ENCODE data around the gene IL6ST.

DNA sequence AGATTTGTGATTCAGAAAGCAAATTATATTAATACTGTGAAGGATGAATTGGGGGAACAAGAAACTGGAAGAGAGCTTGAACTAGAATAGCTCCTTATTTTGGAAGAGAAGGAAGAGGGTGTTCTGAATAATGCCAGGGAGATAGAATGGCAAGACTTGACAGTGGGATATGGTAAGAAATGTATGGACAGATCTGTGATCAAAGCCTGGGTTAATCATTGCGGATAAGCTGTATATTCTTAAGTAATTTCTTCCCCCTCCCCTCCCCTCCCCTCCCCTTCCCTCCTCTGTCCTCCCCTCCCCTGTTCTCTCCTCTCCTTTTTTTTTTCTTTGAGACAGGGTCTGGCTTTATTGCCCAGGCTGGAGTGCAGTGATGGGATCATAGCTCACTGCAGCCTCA lies 10.1 kb upstream of the IL6ST start:
- TF ChIP-seq EZH2 (IDR thresholded peaks at IDR 0.05; ENCODE audit: borderline replicate concordance, low read depth, low read length, poor library complexity, severe bottlenecking), result no peak
- TF ChIP-seq, protein P1, sequence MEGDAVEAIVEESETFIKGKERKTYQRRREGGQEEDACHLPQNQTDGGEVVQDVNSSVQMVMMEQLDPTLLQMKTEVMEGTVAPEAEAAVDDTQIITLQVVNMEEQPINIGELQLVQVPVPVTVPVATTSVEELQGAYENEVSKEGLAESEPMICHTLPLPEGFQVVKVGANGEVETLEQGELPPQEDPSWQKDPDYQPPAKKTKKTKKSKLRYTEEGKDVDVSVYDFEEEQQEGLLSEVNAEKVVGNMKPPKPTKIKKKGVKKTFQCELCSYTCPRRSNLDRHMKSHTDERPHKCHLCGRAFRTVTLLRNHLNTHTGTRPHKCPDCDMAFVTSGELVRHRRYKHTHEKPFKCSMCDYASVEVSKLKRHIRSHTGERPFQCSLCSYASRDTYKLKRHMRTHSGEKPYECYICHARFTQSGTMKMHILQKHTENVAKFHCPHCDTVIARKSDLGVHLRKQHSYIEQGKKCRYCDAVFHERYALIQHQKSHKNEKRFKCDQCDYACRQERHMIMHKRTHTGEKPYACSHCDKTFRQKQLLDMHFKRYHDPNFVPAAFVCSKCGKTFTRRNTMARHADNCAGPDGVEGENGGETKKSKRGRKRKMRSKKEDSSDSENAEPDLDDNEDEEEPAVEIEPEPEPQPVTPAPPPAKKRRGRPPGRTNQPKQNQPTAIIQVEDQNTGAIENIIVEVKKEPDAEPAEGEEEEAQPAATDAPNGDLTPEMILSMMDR (conservative IDR thresholded peaks at IDR 0.05; ENCODE audit: low read depth, low read length), result no peak

Measured in A673 (cell line).